GM12878 (cell line): ENCODE results near the gene CFHR2.

Experiments
- EZH2 ChIP-seq: IDR thresholded peaks from 2 replicates; pipeline ENCODE4 v1.6.1; 2012; ENCODE audit warnings: low read depth, mild to moderate bottlenecking, control low read depth, inconsistent platforms, low read length, borderline replicate concordance; ENCODE audit not compliant: control insufficient read depth
- JUNB ChIP-seq: IDR thresholded peaks from 2 replicates; pipeline ENCODE4 v1.6.1; 2016; ENCODE audit warnings: antibody characterized with exemption, mild to moderate bottlenecking
- MXI1 ChIP-seq: fragments of 150-350 bp; IDR thresholded peaks from 2 replicates; pipeline ENCODE4 v1.6.1; 2011; ENCODE audit warnings: low read depth, mild to moderate bottlenecking, inconsistent platforms, low read length, improper control_type of control experiment
- NRF1 ChIP-seq: conservative IDR thresholded peaks from 2 replicates; pipeline ENCODE4 v1.6.1; 2011; ENCODE audit warnings: mild to moderate bottlenecking, low read depth, low read length, improper control_type of control experiment
- PKNOX1 ChIP-seq: fragments of 450-650 bp; IDR thresholded peaks from 2 replicates; pipeline ENCODE4 v1.6.1; 2016; ENCODE audit warnings: mild to moderate bottlenecking
- RFX5 ChIP-seq: IDR thresholded peaks from 2 replicates; pipeline ENCODE4 v1.6.1; 2011; ENCODE audit warnings: low read depth, low read length, improper control_type of control experiment
- SP1 ChIP-seq: IDR thresholded peaks from one replicate; pipeline ENCODE4 v1.6.1; 2011; ENCODE audit warnings: low read depth, low read length
- TAF1 ChIP-seq: IDR thresholded peaks from 2 replicates; pipeline ENCODE4 v1.6.1; 2011; ENCODE audit warnings: mild to moderate bottlenecking, low read depth, low read length, borderline replicate concordance
- USF2 ChIP-seq: IDR thresholded peaks from 2 replicates; pipeline ENCODE4 v1.6.1; 2011; ENCODE audit warnings: low read depth, low read length, improper control_type of control experiment, borderline replicate concordance

- TF ChIP-seq EZH2 (no peak), MXI1 (no peak), PKNOX1 (no peak), TAF1 (no peak), NRF1 (no peak), RFX5 (no peak), SP1 (no peak), JUNB (no peak), USF2 (no peak)
These were observed 33.7 kb downstream of the CFHR2 start, which contains the start of gene CFHR5 for GRCh38 chr1:196977278-196977677.
